Measurements from ENCODE around the gene CTBS.

Gene CTBS

DNA sequence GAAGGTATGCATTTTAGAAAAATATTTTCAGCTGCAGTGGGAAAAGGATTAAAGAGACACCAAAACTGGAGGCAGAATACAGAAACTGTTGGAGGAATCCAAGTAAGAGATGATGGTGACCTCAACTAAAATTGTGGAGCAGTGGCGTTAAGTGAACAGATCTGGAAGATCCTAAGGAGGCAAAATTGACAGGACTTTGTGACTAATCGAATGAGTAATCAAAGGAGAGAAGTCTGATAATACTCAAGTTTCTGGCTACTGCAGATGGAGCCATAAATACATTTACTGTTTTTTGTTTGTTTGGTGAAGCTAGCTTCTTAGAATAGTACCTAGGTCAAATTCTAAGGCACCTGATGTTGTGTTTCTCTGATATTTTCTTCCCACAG, 3.1 kb downstream of the CTBS start:
- Histone ChIP-seq H3K27me3 (no peaks in the 10 kb centered on the region), H3K4me3 (ENCODE audit: low read depth in 1 of 2, low read length in 1 of 2) (peak overlapping the region in 1 of 2 experiments; percentile 31), H3K27ac (peak overlapping the region; percentile 100), H3K4me1 (ENCODE audit: control insufficient read depth in 1 of 2, insufficient read depth in 1 of 2, low read depth in 1 of 2, low read length in 1 of 2) (peaks cover 42 to 45% of the 10 kb centered on the region in 2 experiments), H3K9me3 (no peaks in the 10 kb centered on the region), H3K36me3 (peaks cover 47% of the 10 kb centered on the region)
- TF ChIP-seq, protein P1, sequence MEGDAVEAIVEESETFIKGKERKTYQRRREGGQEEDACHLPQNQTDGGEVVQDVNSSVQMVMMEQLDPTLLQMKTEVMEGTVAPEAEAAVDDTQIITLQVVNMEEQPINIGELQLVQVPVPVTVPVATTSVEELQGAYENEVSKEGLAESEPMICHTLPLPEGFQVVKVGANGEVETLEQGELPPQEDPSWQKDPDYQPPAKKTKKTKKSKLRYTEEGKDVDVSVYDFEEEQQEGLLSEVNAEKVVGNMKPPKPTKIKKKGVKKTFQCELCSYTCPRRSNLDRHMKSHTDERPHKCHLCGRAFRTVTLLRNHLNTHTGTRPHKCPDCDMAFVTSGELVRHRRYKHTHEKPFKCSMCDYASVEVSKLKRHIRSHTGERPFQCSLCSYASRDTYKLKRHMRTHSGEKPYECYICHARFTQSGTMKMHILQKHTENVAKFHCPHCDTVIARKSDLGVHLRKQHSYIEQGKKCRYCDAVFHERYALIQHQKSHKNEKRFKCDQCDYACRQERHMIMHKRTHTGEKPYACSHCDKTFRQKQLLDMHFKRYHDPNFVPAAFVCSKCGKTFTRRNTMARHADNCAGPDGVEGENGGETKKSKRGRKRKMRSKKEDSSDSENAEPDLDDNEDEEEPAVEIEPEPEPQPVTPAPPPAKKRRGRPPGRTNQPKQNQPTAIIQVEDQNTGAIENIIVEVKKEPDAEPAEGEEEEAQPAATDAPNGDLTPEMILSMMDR (IDR thresholded peaks at IDR 0.05), result no peak

DNA sequence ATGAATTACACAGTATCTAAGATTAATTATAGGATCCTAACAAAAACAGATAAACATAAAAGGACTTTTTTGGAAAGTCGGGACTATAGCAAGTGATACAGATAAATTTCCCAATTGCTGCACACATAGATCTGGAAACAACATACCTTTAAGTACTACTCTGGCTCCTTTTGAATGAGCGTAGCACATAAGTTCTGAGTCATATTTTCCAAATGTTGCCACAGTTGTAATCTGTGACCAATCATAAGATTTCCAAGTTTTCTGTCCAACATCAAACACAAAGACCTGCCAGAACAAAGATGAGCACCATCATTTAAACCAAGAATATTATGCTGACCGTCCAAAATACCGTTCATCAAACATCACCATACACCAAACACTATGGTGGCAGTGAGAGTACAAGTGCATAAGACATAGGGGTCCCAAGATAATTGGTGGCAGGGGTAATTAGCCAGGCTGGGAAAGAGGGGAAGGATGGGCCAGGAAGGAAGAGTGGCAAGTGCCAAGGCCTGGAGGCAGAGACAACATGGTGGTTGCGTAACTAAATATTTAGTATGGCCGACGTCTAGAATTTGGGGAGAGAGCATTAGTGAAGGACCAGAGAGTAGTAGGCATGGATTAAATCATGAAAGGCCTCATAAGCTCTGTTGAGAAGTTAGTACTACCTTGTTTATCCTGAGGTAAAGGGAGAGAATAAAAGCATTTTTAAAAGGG, 3.6 kb downstream of the CTBS start:
- no peaks in the 10 kb centered on the region for H3K27me3 ChIP-seq
- H3K27ac ChIP-seq, result peak overlapping the region; percentile 100
- TF ChIP-seq, protein P1 (IDR thresholded peaks at IDR 0.05), result no peak
- no peaks in the 10 kb centered on the region for H3K9me3 ChIP-seq
- H3K36me3 ChIP-seq, result peaks cover 52% of the 10 kb centered on the region
- peak overlapping the region in 1 of 2 experiments; percentile 19 for H3K4me3 ChIP-seq (ENCODE audit: low read depth in 1 of 2, low read length in 1 of 2)
- H3K4me1 ChIP-seq (ENCODE audit: control insufficient read depth in 1 of 2, insufficient read depth in 1 of 2, low read depth in 1 of 2, low read length in 1 of 2), result peaks cover 42 to 47% of the 10 kb centered on the region in 2 experiments

DNA sequence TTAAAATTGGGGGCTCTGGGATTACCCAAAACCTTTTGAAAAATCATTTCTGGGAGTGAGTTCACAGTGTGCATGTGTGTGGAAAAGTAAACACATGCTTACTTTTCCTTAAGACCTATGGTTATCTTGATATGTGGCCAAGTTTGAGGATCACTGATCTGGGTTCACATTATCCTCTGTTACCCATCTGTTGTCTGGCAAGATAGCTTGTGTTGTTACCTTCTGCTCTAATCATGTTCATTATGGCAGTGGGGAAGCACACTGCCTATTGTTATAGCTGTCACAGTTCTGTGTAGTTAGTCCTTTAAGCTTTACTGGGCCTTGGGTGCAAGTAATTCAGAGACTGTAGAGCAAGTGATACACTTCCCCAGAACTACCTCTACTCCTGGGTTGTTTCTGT, 5.0 kb downstream of the CTBS start:
- Histone ChIP-seq H3K4me3 (ENCODE audit: low read depth in 1 of 2, low read length in 1 of 2) (no peak overlapping the region), H3K9me3 (no peaks in the 10 kb centered on the region), H3K27ac (peak overlapping the region; percentile 21), H3K36me3 (peaks cover 66% of the 10 kb centered on the region), H3K27me3 (no peaks in the 10 kb centered on the region), H3K4me1 (ENCODE audit: control insufficient read depth in 1 of 2, insufficient read depth in 1 of 2, low read depth in 1 of 2, low read length in 1 of 2) (peaks cover 33 to 39% of the 10 kb centered on the region in 2 experiments)
- TF ChIP-seq, protein P1 (IDR thresholded peaks at IDR 0.05), result no peak

DNA sequence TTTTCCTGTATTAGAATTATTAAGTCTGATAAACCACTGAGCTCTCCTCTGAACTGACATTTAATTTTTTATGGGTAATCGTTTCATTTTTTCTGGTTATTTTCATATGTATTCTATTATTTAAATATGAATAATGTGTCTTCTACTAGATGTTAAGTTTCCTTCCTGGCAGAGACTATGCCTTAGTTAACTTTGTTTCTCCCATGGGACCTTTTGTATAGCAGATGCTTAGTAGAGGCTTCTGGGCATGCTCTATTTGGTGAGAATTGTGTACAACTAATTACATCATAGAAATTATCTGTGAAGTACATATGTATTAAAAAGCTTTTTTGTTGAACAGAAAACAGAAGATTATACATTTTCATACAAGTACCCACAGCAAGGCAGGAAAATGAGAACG, 23.4 kb downstream of the CTBS start:
- no peaks in the 10 kb centered on the region for H3K27me3 ChIP-seq
- H3K4me3 ChIP-seq (ENCODE audit: low read depth in 1 of 2, low read length in 1 of 2), result no peak overlapping the region
- TF ChIP-seq, protein P1 (IDR thresholded peaks at IDR 0.05), result no peak
- H3K27ac ChIP-seq, result no peak overlapping the region
- peaks cover 44% of the 10 kb centered on the region for H3K36me3 ChIP-seq
- H3K4me1 ChIP-seq (ENCODE audit: control insufficient read depth in 1 of 2, insufficient read depth in 1 of 2, low read depth in 1 of 2, low read length in 1 of 2), result peaks cover 5 to 6% of the 10 kb centered on the region in 2 experiments
- H3K9me3 ChIP-seq, result no peaks in the 10 kb centered on the region

DNA sequence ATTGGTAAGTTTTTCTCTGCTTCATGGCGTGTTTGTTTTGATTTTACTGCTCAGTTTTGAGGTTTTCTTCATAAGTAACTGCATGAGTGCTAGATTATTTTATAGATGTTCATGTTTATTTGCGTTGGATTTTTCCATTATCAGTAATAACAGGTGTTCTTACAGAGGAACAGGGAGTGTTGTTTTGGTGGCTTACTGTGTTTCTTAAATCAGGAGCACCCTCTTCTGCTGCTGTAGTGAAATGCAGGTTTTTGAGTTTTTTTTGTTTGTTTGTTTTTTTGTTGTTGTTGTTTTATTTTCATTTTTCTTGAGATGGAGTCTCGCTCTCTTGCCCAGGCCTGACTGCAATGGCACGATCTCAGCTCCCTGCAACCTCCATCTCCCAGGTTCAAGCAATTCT, 32.6 kb downstream of the CTBS start:
- Histone ChIP-seq H3K4me3 (ENCODE audit: low read depth in 1 of 2, low read length in 1 of 2) (no peak overlapping the region), H3K36me3 (peaks cover 50% of the 10 kb centered on the region), H3K27ac (no peak overlapping the region), H3K4me1 (ENCODE audit: control insufficient read depth in 1 of 2, insufficient read depth in 1 of 2, low read depth in 1 of 2, low read length in 1 of 2) (no peaks in the 10 kb centered on the region), H3K9me3 (no peaks in the 10 kb centered on the region), H3K27me3 (no peaks in the 10 kb centered on the region)
- TF ChIP-seq, protein P1 (IDR thresholded peaks at IDR 0.05), result no peak
